GM12874 (cell line): ENCODE measurements around the gene POT1.

Experiments used
- CTCF ChIP-seq: IDR thresholded peaks from 2 replicates; pipeline ENCODE4 v1.5.1; 2011; ENCODE audit warnings: low read depth, mild to moderate bottlenecking, control low read depth, low read length, moderate library complexity; ENCODE audit not compliant: insufficient read depth

Gene POT1

GRCh38 chr7:124924906-124925305, 4.7 kb downstream of the POT1 start:
- TF ChIP-seq CTCF = no peak

- TF ChIP-seq CTCF = no peak
Measured at GRCh38 chr7:124922200-124922599, 7.4 kb downstream of the POT1 start.

- TF ChIP-seq CTCF = no peak
Measured at GRCh38 chr7:124919841-124920240, 9.8 kb downstream of the POT1 start.

GRCh38 chr7:124918662-124919061, 11.0 kb downstream of the POT1 start:
- TF ChIP-seq CTCF = no peak

- no peak for TF ChIP-seq CTCF
Measured at GRCh38 chr7:124915242-124915641, 14.4 kb downstream of the POT1 start.

- TF ChIP-seq CTCF = no peak
Measured at GRCh38 chr7:124914298-124914697, 15.3 kb downstream of the POT1 start.

GRCh38 chr7:124912972-124913371, 16.7 kb downstream of the POT1 start:
- TF ChIP-seq CTCF = no peak

- no peak for TF ChIP-seq CTCF
Measured at GRCh38 chr7:124909808-124910207, 19.8 kb downstream of the POT1 start.
